ENCODE measurements around the gene TTPAL.

Gene TTPAL

GRCh38 chr20:44497761-44498160 lies 22.1 kb downstream of the TTPAL start:
- no peak overlapping the region for H3K27ac ChIP-seq (ENCODE audit: insufficient read depth in 1 of 2, low read depth in 1 of 2, low read length in 2 of 2, poor library complexity in 1 of 2, severe bottlenecking in 2 of 2)

DNA sequence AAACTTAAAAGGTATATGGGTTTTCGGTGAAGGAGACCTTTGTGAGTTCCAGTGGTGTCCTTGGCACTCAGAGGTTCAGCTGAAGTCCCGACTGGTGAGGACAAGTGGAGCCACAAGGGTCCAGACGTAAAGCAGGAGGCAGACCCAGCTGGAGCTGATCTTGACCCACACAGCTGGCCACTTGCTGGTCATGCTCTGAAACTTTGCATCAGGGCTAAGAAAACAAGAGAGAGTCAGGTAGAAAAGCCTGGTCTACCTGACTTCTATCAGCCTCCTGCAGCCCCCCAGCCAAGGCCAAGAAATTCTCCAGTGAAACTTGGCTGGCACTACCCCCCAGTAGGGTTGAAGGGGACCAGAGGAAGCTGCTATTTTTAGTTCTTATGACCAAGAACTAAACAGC lies 24.5 kb downstream of the TTPAL start:
- DNase-seq = no peak
- Histone ChIP-seq H3K4me1 (ENCODE audit: control extremely low read depth in 1 of 4, control insufficient read depth in 4 of 4, insufficient read depth in 4 of 4, low read length in 3 of 4) (peaks cover 0 to 6% (median 0%) of the 10 kb centered on the region in 4 experiments), H3K27ac (ENCODE audit: insufficient read depth in 1 of 2, low read depth in 1 of 2, low read length in 2 of 2, poor library complexity in 1 of 2, severe bottlenecking in 2 of 2) (no peak overlapping the region), H3K27me3 (replicated peaks in 2 of 5; ENCODE audit: control insufficient read depth in 4 of 5, insufficient read depth in 5 of 5, low read length in 4 of 5) (no peaks in the 10 kb centered on the region), H3K9me3 (ENCODE audit: control extremely low read depth in 1 of 5, control insufficient read depth in 4 of 5, insufficient read depth in 2 of 5, low read depth in 1 of 5, low read length in 4 of 5) (no peaks in the 10 kb centered on the region), H3K36me3 (ENCODE audit: control insufficient read depth in 4 of 4, insufficient read depth in 4 of 4, low read length in 3 of 4) (peaks cover 31 to 95% (median 63%) of the 10 kb centered on the region in 4 experiments), H3K4me3 (ENCODE audit: control insufficient read depth in 1 of 7, extremely low read depth in 1 of 7, insufficient read depth in 4 of 7, low read depth in 2 of 7, low read length in 6 of 7) (no peak overlapping the region)
- POLR2A ChIA-PET = no interaction called here
- WGBS (ENCODE audit: insufficient coverage) = 100% methylated on average over 3 of the region's 3 CpGs
- CTCF ChIA-PET = interaction anchor here (0.9 to 3.3 kb wide), 4 partner anchors 11 to 182 kb away, joined by 3 to 13 read pairs (median 4); no protein-coding TSS in a partner anchor

More at GRCh38 chr20:44497761-44498160, 22.1 kb downstream of the TTPAL start:
- Histone ChIP-seq H3K36me3 (ENCODE audit: control insufficient read depth in 4 of 4, insufficient read depth in 4 of 4, low read length in 3 of 4) (peaks cover 26 to 94% (median 64%) of the 10 kb centered on the region in 4 experiments), H3K4me3 (ENCODE audit: control insufficient read depth in 1 of 7, extremely low read depth in 1 of 7, insufficient read depth in 4 of 7, low read depth in 2 of 7, low read length in 6 of 7) (no peak overlapping the region), H3K9me3 (ENCODE audit: control extremely low read depth in 1 of 5, control insufficient read depth in 4 of 5, insufficient read depth in 2 of 5, low read depth in 1 of 5, low read length in 4 of 5) (no peaks in the 10 kb centered on the region), H3K4me1 (ENCODE audit: control extremely low read depth in 1 of 4, control insufficient read depth in 4 of 4, insufficient read depth in 4 of 4, low read length in 3 of 4) (peaks cover 0 to 6% (median 0%) of the 10 kb centered on the region in 4 experiments), H3K27me3 (replicated peaks in 2 of 5; ENCODE audit: control insufficient read depth in 4 of 5, insufficient read depth in 5 of 5, low read length in 4 of 5) (no peaks in the 10 kb centered on the region)
- ChIA-PET POLR2A (no interaction called here), CTCF (interaction anchor here (1.2 to 1.4 kb wide), 2 partner anchors 12 to 111 kb away, joined by 3 to 5 read pairs; no protein-coding TSS in a partner anchor)
- 82% methylated on average over 3 of the region's 3 CpGs for WGBS (ENCODE audit: insufficient coverage)
- DNase-seq = no peak

DNA sequence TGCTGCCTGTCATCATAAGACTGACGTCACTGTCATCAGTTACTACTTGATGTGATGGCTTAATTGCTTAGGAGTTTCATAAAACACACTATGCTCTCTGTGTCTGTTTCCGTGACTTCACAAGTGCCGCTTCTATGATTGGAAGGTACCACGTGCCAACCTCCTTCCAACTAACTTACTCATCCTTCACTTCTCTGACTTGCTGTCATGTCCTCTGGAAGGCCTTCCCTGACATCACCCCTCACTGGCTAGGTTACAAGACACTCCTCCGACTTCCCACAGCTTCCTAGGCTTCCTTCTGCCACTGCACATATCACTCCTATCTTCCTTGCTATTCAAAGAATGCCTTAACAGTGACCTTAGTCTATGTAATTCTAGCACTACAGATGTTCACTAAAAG lies 25.8 kb downstream of the TTPAL start:
- ChIA-PET POLR2A (no interaction called here), CTCF (interaction anchor here (1.1 to 3.3 kb wide), 3 partner anchors 9 to 181 kb away, joined by 3 to 13 read pairs (median 4); no protein-coding TSS in a partner anchor)
- Histone ChIP-seq H3K4me1 (ENCODE audit: control extremely low read depth in 1 of 4, control insufficient read depth in 4 of 4, insufficient read depth in 4 of 4, low read length in 3 of 4) (no peaks in the 10 kb centered on the region), H3K9me3 (ENCODE audit: control extremely low read depth in 1 of 5, control insufficient read depth in 4 of 5, insufficient read depth in 2 of 5, low read depth in 1 of 5, low read length in 4 of 5) (no peaks in the 10 kb centered on the region), H3K27ac (ENCODE audit: insufficient read depth in 1 of 2, low read depth in 1 of 2, low read length in 2 of 2, poor library complexity in 1 of 2, severe bottlenecking in 2 of 2) (no peak overlapping the region), H3K4me3 (ENCODE audit: control insufficient read depth in 1 of 7, extremely low read depth in 1 of 7, insufficient read depth in 4 of 7, low read depth in 2 of 7, low read length in 6 of 7) (no peak overlapping the region), H3K36me3 (ENCODE audit: control insufficient read depth in 4 of 4, insufficient read depth in 4 of 4, low read length in 3 of 4) (peaks cover 26 to 93% (median 55%) of the 10 kb centered on the region in 4 experiments), H3K27me3 (replicated peaks in 2 of 5; ENCODE audit: control insufficient read depth in 4 of 5, insufficient read depth in 5 of 5, low read length in 4 of 5) (no peaks in the 10 kb centered on the region)
- WGBS (ENCODE audit: insufficient coverage) = 100% methylated on average over 2 of the region's 5 CpGs
- no peak for DNase-seq

- POLR2A ChIA-PET = no interaction called here
- no peak overlapping the region for H3K27ac ChIP-seq (ENCODE audit: insufficient read depth in 1 of 2, low read depth in 1 of 2, low read length in 2 of 2, poor library complexity in 1 of 2, severe bottlenecking in 2 of 2)
- DNase-seq = no peak
- no peaks in the 10 kb centered on the region for H3K27me3 ChIP-seq (replicated peaks in 2 of 5; ENCODE audit: control insufficient read depth in 4 of 5, insufficient read depth in 5 of 5, low read length in 4 of 5)
- no peaks in the 10 kb centered on the region for H3K4me1 ChIP-seq (ENCODE audit: control extremely low read depth in 1 of 4, control insufficient read depth in 4 of 4, insufficient read depth in 4 of 4, low read length in 3 of 4)
- H3K9me3 ChIP-seq (ENCODE audit: control extremely low read depth in 1 of 5, control insufficient read depth in 4 of 5, insufficient read depth in 2 of 5, low read depth in 1 of 5, low read length in 4 of 5) = no peaks in the 10 kb centered on the region
- H3K4me3 ChIP-seq (ENCODE audit: control insufficient read depth in 1 of 7, extremely low read depth in 1 of 7, insufficient read depth in 4 of 7, low read depth in 2 of 7, low read length in 6 of 7) = no peak overlapping the region
- peaks cover 28 to 95% (median 51%) of the 10 kb centered on the region in 4 experiments for H3K36me3 ChIP-seq (ENCODE audit: control insufficient read depth in 4 of 4, insufficient read depth in 4 of 4, low read length in 3 of 4)
- CTCF ChIA-PET = interaction anchor here (1.0 to 3.3 kb wide), 2 partner anchors 13 to 106 kb away, joined by 3 to 13 read pairs; no protein-coding TSS in a partner anchor
- no CpG with 5 or more reads among the region's 1 CpG for WGBS (ENCODE audit: insufficient coverage)
Measured at GRCh38 chr20:44502968-44503367, 27.3 kb downstream of the TTPAL start.

DNA sequence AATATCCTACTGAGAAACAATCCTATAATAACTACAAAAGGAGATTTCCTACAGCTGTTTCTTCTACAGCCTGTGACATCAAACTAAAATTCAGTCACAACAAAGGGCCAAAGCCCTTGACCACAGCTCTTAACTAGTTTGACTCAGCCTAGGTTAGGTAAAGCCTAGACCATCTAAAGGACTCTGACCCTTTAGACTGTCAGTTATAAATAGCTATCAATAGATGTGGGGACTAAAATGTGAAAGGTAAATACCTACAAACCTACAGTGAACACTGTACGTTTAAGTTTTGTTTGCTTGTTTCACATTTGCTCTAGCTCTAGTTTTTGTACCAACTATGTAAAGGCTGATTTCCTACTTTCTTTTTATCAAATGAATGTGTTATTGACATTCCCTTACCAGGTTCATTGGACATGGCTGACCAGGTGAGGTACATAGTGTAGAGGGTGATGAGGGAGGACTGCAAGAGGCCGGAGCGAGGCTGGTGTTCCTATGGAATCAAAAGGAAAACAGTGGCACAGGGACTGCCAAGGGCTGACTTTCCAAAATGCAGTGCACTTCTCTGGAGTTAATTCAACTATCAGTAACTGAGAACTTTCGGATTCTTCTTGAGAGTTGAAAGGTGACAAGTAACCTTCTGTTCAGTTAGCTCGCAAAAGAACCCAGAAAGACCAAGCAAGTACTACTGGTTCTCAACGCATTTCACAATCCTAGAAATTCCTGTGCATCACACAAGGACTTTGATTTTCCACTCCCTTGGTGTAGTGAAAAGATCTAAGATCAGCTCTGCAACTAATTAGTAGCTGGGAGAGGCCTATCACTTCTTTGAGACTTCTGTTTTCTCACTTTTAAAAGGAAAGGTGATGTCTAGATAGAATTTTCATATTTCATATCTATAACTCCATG lies 29.0 kb downstream of the TTPAL start:
- ChIA-PET POLR2A (interaction anchor here (1.7 kb wide), 1 partner anchor 17 kb away, joined by 6 read pairs; the partner anchor contains the start of gene SERINC3), CTCF (interaction anchor here (0.6 to 1.9 kb wide), 6 partner anchors 12 to 177 kb away, joined by 3 to 9 read pairs (median 3); partner anchors contain the start of gene SERINC3)
- DNase-seq = no peak
- Histone ChIP-seq H3K36me3 (ENCODE audit: control insufficient read depth in 4 of 4, insufficient read depth in 4 of 4, low read length in 3 of 4) (peaks cover 27 to 96% (median 52%) of the 10 kb centered on the region in 4 experiments), H3K4me1 (ENCODE audit: control extremely low read depth in 1 of 4, control insufficient read depth in 4 of 4, insufficient read depth in 4 of 4, low read length in 3 of 4) (no peaks in the 10 kb centered on the region), H3K4me3 (ENCODE audit: control insufficient read depth in 1 of 7, extremely low read depth in 1 of 7, insufficient read depth in 4 of 7, low read depth in 2 of 7, low read length in 6 of 7) (no peak overlapping the region), H3K9me3 (ENCODE audit: control extremely low read depth in 1 of 5, control insufficient read depth in 4 of 5, insufficient read depth in 2 of 5, low read depth in 1 of 5, low read length in 4 of 5) (no peaks in the 10 kb centered on the region), H3K27ac (ENCODE audit: insufficient read depth in 1 of 2, low read depth in 1 of 2, low read length in 2 of 2, poor library complexity in 1 of 2, severe bottlenecking in 2 of 2) (no peak overlapping the region), H3K27me3 (replicated peaks in 2 of 5; ENCODE audit: control insufficient read depth in 4 of 5, insufficient read depth in 5 of 5, low read length in 4 of 5) (no peaks in the 10 kb centered on the region)
- WGBS (ENCODE audit: insufficient coverage) = 97% methylated on average over 4 of the region's 6 CpGs

GRCh38 chr20:44509762-44510161 lies 34.1 kb downstream of the TTPAL start:
- WGBS (ENCODE audit: insufficient coverage) = 100% methylated on average over 2 of the region's 4 CpGs
- H3K36me3 ChIP-seq (ENCODE audit: control insufficient read depth in 4 of 4, insufficient read depth in 4 of 4, low read length in 3 of 4) = peaks cover 29 to 85% (median 39%) of the 10 kb centered on the region in 4 experiments
- H3K4me3 ChIP-seq (ENCODE audit: control insufficient read depth in 1 of 7, extremely low read depth in 1 of 7, insufficient read depth in 4 of 7, low read depth in 2 of 7, low read length in 6 of 7) = no peak overlapping the region
- H3K9me3 ChIP-seq (ENCODE audit: control extremely low read depth in 1 of 5, control insufficient read depth in 4 of 5, insufficient read depth in 2 of 5, low read depth in 1 of 5, low read length in 4 of 5) = no peaks in the 10 kb centered on the region
- DNase-seq = no peak
- H3K27me3 ChIP-seq (replicated peaks in 2 of 5; ENCODE audit: control insufficient read depth in 4 of 5, insufficient read depth in 5 of 5, low read length in 4 of 5) = no peaks in the 10 kb centered on the region
- CTCF ChIA-PET = interaction anchor here (1.0 to 1.3 kb wide), 5 partner anchors 9 to 104 kb away, joined by 3 read pairs; no protein-coding TSS in a partner anchor
- H3K27ac ChIP-seq (ENCODE audit: insufficient read depth in 1 of 2, low read depth in 1 of 2, low read length in 2 of 2, poor library complexity in 1 of 2, severe bottlenecking in 2 of 2) = no peak overlapping the region
- no peaks in the 10 kb centered on the region for H3K4me1 ChIP-seq (ENCODE audit: control extremely low read depth in 1 of 4, control insufficient read depth in 4 of 4, insufficient read depth in 4 of 4, low read length in 3 of 4)
- POLR2A ChIA-PET = interaction anchor here (0.6 kb wide), 2 partner anchors 140 to 299 kb away, joined by 3 read pairs; no protein-coding TSS in a partner anchor

All from common myeloid progenitor, CD34-positive (primary cell).